ENCODE results near the gene MDK. TPM values are rescaled to one million over a fixed set of nuclear protein-coding genes. Genes with fewer than 3 reads are reported as not detected.

The MDK gene
- total and polyA plus RNA-seq, 2 of the 13 experiments (the other 11 are each of a cell fraction or from before 2014, with no cell fraction given), result 312 to 407 TPM

DNA sequence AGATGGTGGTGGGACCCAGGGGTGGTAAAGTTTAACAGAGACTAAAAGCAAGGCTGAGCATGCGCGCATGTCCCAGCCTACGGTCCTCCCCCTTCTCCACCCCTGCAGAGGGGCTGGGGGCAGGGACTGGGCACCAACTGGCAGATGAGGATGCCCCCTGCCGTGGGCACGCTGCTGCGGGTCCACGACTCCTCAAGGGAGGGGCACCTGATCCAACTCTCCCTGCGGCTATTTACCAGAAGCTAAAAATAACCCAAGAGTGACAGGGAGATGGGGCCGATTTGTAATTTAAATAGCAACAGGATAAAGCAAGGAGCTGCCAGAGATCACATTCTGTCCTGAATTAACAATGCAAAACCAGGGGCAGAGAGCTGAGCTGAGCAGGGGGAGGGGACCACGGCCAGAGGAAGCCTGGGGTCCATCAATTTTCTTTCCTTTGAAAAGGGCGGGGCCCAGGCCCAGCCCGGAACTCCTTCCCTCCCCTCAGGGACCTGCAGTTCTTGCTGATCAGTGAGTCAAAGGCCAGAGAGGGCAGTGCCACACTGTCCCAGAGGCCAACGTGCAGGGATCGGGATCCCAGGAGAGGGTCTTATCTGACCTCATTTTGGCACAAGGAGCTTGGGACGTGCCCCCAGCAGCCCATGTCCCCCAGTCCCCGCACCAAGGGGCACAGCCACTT is 42.3 kb upstream of the MDK start (continued):
- TF ChIP-seq, protein P1, sequence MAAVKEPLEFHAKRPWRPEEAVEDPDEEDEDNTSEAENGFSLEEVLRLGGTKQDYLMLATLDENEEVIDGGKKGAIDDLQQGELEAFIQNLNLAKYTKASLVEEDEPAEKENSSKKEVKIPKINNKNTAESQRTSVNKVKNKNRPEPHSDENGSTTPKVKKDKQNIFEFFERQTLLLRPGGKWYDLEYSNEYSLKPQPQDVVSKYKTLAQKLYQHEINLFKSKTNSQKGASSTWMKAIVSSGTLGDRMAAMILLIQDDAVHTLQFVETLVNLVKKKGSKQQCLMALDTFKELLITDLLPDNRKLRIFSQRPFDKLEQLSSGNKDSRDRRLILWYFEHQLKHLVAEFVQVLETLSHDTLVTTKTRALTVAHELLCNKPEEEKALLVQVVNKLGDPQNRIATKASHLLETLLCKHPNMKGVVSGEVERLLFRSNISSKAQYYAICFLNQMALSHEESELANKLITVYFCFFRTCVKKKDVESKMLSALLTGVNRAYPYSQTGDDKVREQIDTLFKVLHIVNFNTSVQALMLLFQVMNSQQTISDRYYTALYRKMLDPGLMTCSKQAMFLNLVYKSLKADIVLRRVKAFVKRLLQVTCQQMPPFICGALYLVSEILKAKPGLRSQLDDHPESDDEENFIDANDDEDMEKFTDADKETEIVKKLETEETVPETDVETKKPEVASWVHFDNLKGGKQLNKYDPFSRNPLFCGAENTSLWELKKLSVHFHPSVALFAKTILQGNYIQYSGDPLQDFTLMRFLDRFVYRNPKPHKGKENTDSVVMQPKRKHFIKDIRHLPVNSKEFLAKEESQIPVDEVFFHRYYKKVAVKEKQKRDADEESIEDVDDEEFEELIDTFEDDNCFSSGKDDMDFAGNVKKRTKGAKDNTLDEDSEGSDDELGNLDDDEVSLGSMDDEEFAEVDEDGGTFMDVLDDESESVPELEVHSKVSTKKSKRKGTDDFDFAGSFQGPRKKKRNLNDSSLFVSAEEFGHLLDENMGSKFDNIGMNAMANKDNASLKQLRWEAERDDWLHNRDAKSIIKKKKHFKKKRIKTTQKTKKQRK (IDR thresholded peaks at IDR 0.05; ENCODE audit: low read length), result no peak
- no peak for TF ChIP-seq HNRNPL (IDR thresholded peaks at IDR 0.05; ENCODE audit: low read depth, low read length)
- TF ChIP-seq, protein P2, sequence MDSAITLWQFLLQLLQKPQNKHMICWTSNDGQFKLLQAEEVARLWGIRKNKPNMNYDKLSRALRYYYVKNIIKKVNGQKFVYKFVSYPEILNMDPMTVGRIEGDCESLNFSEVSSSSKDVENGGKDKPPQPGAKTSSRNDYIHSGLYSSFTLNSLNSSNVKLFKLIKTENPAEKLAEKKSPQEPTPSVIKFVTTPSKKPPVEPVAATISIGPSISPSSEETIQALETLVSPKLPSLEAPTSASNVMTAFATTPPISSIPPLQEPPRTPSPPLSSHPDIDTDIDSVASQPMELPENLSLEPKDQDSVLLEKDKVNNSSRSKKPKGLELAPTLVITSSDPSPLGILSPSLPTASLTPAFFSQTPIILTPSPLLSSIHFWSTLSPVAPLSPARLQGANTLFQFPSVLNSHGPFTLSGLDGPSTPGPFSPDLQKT (CRISPR knock-in tag; IDR thresholded peaks at IDR 0.05; ENCODE audit: borderline replicate concordance), result no peak
- TF ChIP-seq, protein P3, sequence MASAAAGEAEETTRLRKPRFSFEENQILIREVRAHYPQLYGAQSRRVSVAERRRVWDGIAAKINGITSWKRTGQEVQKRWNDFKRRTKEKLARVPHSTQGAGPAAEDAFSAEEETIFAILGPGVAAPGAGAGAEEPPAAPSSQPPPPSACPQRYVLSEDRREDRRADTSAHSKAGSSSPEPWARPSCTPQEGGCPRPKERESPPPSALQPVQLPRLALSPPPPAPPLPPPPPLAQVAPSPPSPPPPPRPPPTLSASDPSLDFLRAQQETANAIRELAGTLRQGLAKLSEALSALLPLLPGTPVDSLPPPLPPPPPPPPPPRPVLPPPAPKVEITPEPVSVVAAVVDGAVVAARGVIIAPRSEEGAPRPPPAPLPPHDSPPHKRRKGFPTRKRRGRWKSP (CRISPR knock-in tag; IDR thresholded peaks at IDR 0.05), result no peak
- no peak for TF ChIP-seq ATAD3A (CRISPR knock-in tag; IDR thresholded peaks at IDR 0.05)
- no peak for TF ChIP-seq ZNF782 (CRISPR knock-in tag; IDR thresholded peaks at IDR 0.05; ENCODE audit: borderline replicate concordance)
- TF ChIP-seq, protein P4, sequence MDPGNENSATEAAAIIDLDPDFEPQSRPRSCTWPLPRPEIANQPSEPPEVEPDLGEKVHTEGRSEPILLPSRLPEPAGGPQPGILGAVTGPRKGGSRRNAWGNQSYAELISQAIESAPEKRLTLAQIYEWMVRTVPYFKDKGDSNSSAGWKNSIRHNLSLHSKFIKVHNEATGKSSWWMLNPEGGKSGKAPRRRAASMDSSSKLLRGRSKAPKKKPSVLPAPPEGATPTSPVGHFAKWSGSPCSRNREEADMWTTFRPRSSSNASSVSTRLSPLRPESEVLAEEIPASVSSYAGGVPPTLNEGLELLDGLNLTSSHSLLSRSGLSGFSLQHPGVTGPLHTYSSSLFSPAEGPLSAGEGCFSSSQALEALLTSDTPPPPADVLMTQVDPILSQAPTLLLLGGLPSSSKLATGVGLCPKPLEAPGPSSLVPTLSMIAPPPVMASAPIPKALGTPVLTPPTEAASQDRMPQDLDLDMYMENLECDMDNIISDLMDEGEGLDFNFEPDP (CRISPR knock-in tag; conservative IDR thresholded peaks at IDR 0.05), result no peak
- TF ChIP-seq, protein P5, sequence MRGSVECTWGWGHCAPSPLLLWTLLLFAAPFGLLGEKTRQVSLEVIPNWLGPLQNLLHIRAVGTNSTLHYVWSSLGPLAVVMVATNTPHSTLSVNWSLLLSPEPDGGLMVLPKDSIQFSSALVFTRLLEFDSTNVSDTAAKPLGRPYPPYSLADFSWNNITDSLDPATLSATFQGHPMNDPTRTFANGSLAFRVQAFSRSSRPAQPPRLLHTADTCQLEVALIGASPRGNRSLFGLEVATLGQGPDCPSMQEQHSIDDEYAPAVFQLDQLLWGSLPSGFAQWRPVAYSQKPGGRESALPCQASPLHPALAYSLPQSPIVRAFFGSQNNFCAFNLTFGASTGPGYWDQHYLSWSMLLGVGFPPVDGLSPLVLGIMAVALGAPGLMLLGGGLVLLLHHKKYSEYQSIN (CRISPR knock-in tag; IDR thresholded peaks at IDR 0.05; ENCODE audit: borderline replicate concordance), result no peak

Data from HepG2 (cell line).